ENCODE data around the gene PEX26. TPM values are rescaled to one million over a fixed set of nuclear protein-coding genes. Genes with fewer than 3 reads are reported as not detected.

The PEX26 gene
- 40.8 and 41.7 TPM in 2 replicates for total RNA-seq

DNA sequence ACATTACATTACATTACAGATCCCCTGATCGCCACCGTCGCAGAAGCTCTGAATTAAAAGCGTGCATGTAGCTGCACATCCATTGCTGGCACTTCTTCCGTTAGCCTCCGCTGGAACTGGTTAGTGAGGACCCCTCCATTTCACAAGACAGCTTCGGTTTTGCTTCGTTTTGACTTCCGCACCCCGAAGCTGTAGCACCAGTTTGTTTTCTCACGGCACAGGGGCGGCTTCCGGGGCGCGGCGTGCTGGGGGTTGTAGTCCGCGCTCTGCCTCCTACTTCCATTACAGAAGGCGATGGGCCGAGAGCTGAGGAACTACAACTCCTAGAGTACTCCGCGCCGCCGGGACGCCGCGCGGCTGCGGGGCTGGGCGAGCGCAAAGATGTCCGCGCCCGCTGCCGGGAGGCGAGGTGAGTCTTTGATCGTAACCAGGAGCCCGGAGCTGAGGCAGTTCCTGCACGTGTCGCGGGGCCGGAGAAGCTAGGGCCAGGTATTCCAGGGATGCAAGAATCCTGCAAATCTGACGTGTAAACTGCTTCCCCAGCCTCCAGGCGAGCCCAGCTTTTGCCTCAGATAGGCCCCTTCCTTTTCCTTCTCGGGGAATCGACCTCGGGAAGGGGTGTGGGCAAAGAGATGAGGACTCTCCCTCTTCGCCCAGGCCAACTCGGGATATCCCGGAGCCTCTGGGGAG, at the start of gene PEX26:
Gene PEX26, plus strand, starts transcription at position 352 of the 690 bp plus-strand sequence. CDS start 387 bp downstream, outside the sequence.

DNA sequence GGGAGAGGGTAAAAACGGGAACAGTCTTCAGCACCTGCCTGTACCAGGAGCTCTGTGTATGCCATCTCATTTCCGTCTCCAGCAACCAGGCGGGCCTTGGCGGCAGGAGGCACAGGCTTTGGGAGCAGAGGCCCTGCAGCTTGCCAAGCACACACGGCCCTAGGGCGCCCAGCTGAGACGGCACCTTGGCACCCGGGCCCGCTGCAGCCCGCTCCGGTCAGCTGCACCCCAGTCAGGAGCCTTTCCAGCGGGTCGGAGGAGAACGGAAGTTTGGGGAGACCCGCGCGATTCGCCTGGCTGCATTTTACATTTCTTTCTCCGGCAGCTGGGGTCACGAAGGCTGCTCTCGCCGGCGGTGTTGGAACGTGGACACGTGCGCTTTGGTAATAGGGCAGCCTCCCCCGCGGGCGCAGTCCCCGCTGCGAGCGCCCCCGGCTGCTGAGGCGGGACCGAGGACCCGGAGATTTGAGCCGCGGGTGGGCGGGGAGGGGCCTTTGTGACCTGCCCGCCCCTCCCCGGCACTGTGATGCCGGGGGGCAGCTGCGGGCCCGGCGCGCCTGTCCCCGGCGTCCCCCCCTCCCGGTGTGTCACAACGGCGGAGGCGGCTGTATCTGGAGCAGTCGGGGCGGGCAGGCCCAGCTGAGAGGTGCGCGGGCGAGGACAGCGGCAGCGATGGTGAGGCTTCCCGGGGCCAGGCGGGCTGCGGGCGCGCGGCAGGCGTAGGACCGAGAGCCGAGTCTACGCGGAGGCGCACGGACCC, 32.6 kb downstream of the PEX26 start, which contains the start of gene TUBA8:
Gene TUBA8, plus strand, starts transcription at position 616 of the 760 bp plus-strand sequence. Its CDS starts 57 bp downstream, at position 673.

Small RNA genes lying within 50 kb of the gene (small RNA-seq; reads per million reads assigned to genes)
- gene AC016027.5: not detected

Other genes with a start within 250 kb of the PEX26 start
- 39.7 and 53.2 TPM in 2 replicates for gene MICAL3, start 53.4 kb upstream of the PEX26 start, total RNA-seq
- 0.85 and 1.5 TPM in 2 replicates for gene TUBA8, start 32.8 kb downstream of the PEX26 start, total RNA-seq
- gene USP18, start 72.2 kb downstream of the PEX26 start, total RNA-seq: 9.5 and 10.9 TPM in 2 replicates